HEK293 (cell line): ENCODE results near the gene DOCK3.

Experiments
- CTCF ChIP-seq: fragments of 450-650 bp; formaldehyde crosslinking; IDR thresholded peaks from 2 replicates; pipeline ENCODE4 v1.5.1; 2016; ENCODE audit warnings: missing biosample characterization, missing genetic modification characterization
- ZNF10 ChIP-seq: fragments of 450-650 bp; formaldehyde crosslinking; IDR thresholded peaks from 2 replicates; pipeline ENCODE4 v1.5.1; 2017; ENCODE audit warnings: missing biosample characterization, missing genetic modification characterization
- ZNF280D ChIP-seq: fragments of 450-650 bp; formaldehyde crosslinking; IDR thresholded peaks from 2 replicates; pipeline ENCODE4 v1.5.1; 2016; ENCODE audit warnings: missing biosample characterization, missing genetic modification characterization
- ZNF302 ChIP-seq: fragments of 450-650 bp; formaldehyde crosslinking; IDR thresholded peaks from 2 replicates; pipeline ENCODE4 v1.5.1; 2016; ENCODE audit warnings: missing biosample characterization, missing genetic modification characterization, low read depth
- ZNF549 ChIP-seq: fragments of 450-650 bp; IDR thresholded peaks from 2 replicates; pipeline ENCODE4 v1.5.1; 2018; ENCODE audit warnings: missing biosample characterization, missing genetic modification characterization, mild to moderate bottlenecking, inconsistent platforms, moderate library complexity
- ZSCAN16 ChIP-seq: fragments of 450-650 bp; formaldehyde crosslinking; IDR thresholded peaks from 2 replicates; pipeline ENCODE4 v1.5.1; 2016; ENCODE audit warnings: missing biosample characterization, missing genetic modification characterization

GRCh38 chr3:51396401-51396800 lies 721.7 kb downstream of the DOCK3 start:
- TF ChIP-seq ZNF549, result no peak
- no peak for TF ChIP-seq CTCF (tag by site-specific recombination)
- TF ChIP-seq ZNF10 (tag by site-specific recombination), result no peak
- TF ChIP-seq ZNF302 (tag by site-specific recombination), result no peak
- TF ChIP-seq ZSCAN16 (tag by site-specific recombination), result no peak
- TF ChIP-seq ZNF280D (tag by site-specific recombination), result no peak
